GM18502 (cell line): ENCODE measurements around the gene OR5D14.

Source experiments
- ATAC-seq: cut with Tn5 transposase; IDR thresholded peaks from one replicate; pipeline ENCODE4 v1.9.1; 2021; ENCODE audit warnings: mild to moderate bottlenecking; ENCODE audit not compliant: unreplicated experiment, poor library complexity

The OR5D14 gene

GRCh38 chr11:55795256-55795655, at the start of gene OR5D14:
Gene OR5D14, plus strand, starts transcription at chr11:55795556. Its CDS starts 0 bp downstream, at chr11:55795556.
- ATAC-seq: no peak

- ATAC-seq: no peak
Observed at GRCh38 chr11:55773138-55773537, 22.2 kb upstream of the OR5D14 start, which contains the start of gene OR5D13. Gene OR5D13, plus strand, starts transcription at chr11:55773438. Its CDS starts 0 bp downstream, at chr11:55773438.

GRCh38 chr11:55791606-55792005, 3.8 kb upstream of the OR5D14 start:
- ATAC-seq: no peak

- no peak for ATAC-seq
Observed at GRCh38 chr11:55793321-55793720, 2.0 kb upstream of the OR5D14 start.

GRCh38 chr11:55806248-55806647, 10.9 kb downstream of the OR5D14 start:
- no peak for ATAC-seq

- no peak for ATAC-seq
Observed at GRCh38 chr11:55811067-55811466, 15.7 kb downstream of the OR5D14 start, which contains the start of gene OR5L1. Gene OR5L1, plus strand, starts transcription at chr11:55811367. Its CDS starts 100 bp downstream, at chr11:55811467.

GRCh38 chr11:55819330-55819729, 24.0 kb downstream of the OR5D14 start, which contains the start of gene OR5D18:
Gene OR5D18, plus strand, starts transcription at chr11:55819630. Its CDS starts 0 bp downstream, at chr11:55819630.
- no peak for ATAC-seq

GRCh38 chr11:55826919-55827318, 31.6 kb downstream of the OR5D14 start, which contains the start of gene OR5L2:
Gene OR5L2, plus strand, starts transcription at chr11:55827219. Its CDS starts 0 bp downstream, at chr11:55827219.
- ATAC-seq: no peak

- no peak for ATAC-seq
Observed at GRCh38 chr11:55838452-55838851, 43.1 kb downstream of the OR5D14 start, which contains the start of gene OR5D16. Gene OR5D16, plus strand, starts transcription at chr11:55838752. Its CDS starts 0 bp downstream, at chr11:55838752.
